ENCODE data around the gene TNFRSF14. TPM values are rescaled to one million over a fixed set of nuclear protein-coding genes. Genes with fewer than 3 reads are reported as not detected.

The TNFRSF14 gene
- total RNA-seq, 1 experiment from 2014 or later: 0.57 TPM

DNA sequence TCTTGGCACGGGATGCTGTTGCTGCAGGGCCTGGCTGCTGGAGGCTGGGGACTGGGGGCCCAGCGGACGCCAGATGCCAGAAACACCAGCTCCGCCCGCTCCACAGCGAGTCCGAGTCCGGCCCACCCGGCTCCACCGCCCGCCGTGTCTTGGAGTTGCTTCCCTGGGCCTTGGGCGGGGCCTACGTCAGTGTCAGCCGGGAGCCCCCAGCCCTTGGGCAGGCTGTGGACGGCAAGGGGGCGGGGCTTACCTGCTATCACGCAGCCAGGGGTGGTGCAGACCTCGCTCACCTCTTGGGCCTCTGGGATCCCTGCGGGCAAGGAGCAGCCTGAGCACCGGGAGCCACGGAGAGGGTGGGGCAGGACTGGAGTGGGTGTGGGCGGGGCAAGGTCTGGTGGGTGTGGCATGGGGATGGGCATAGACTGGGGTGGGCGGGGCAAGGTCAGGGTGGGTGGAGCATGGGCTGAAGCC, 54.9 kb downstream of the TNFRSF14 start:
- H2BK120ac ChIP-seq (ENCODE audit: low read depth, low read length, poor library complexity, severe bottlenecking): no peak overlapping the region
- no peak overlapping the region for H3T11ph ChIP-seq (ENCODE audit: low read length)
- no peak overlapping the region for H3K27ac Mint-ChIP-seq
- H3K27me3 Mint-ChIP-seq (ENCODE audit: low read depth): peaks cover 28% of the 10 kb centered on the region
- H3K79me2 ChIP-seq (ENCODE audit: insufficient read depth, low read length): 0 out of 2 replicates have a peak, but pooled peaks cover 1% of the 10 kb centered on the region
- no peak overlapping the region for H4K8ac ChIP-seq (replicated peaks; ENCODE audit: insufficient read length, low read depth, low read length)
- H3K23ac ChIP-seq (ENCODE audit: insufficient read length, low read depth, low read length): no peak overlapping the region
- no peak overlapping the region for H3K18ac ChIP-seq (ENCODE audit: insufficient read length, low read depth, low read length)
- H3K56ac ChIP-seq (ENCODE audit: insufficient read length, low read depth, low read length): no peak overlapping the region
- no peak overlapping the region for H2AFZ ChIP-seq (ENCODE audit: low read length)
- H3K79me1 ChIP-seq (ENCODE audit: insufficient read depth, low read depth, low read length, poor library complexity, severe bottlenecking): no peaks in the 10 kb centered on the region
- no peaks in the 10 kb centered on the region for H4K20me1 ChIP-seq (ENCODE audit: control insufficient read depth, insufficient read depth, insufficient read length)
- no CpG with 5 or more reads among the region's 24 CpGs for WGBS (ENCODE audit: extremely low coverage, insufficient read length, low lambda C conversion rate)
- no peak overlapping the region for H2BK20ac ChIP-seq (ENCODE audit: low read depth, low read length, poor library complexity, severe bottlenecking)
- TF ChIP-seq, protein P1, sequence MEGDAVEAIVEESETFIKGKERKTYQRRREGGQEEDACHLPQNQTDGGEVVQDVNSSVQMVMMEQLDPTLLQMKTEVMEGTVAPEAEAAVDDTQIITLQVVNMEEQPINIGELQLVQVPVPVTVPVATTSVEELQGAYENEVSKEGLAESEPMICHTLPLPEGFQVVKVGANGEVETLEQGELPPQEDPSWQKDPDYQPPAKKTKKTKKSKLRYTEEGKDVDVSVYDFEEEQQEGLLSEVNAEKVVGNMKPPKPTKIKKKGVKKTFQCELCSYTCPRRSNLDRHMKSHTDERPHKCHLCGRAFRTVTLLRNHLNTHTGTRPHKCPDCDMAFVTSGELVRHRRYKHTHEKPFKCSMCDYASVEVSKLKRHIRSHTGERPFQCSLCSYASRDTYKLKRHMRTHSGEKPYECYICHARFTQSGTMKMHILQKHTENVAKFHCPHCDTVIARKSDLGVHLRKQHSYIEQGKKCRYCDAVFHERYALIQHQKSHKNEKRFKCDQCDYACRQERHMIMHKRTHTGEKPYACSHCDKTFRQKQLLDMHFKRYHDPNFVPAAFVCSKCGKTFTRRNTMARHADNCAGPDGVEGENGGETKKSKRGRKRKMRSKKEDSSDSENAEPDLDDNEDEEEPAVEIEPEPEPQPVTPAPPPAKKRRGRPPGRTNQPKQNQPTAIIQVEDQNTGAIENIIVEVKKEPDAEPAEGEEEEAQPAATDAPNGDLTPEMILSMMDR (conservative IDR thresholded peaks at IDR 0.05): no peak
- no peaks in the 10 kb centered on the region for H3K23me2 ChIP-seq (ENCODE audit: insufficient read length, low read depth, low read length, poor library complexity, severe bottlenecking)
- H3K4me2 ChIP-seq (ENCODE audit: insufficient read depth, insufficient read length, low read length): peak overlapping the region; percentile 32
- H2BK5ac ChIP-seq (ENCODE audit: insufficient read length, low read length): no peak overlapping the region
- no peak overlapping the region for H3K14ac ChIP-seq (ENCODE audit: insufficient read depth, low read length)
- H4K91ac ChIP-seq (ENCODE audit: insufficient read length, low read depth, low read length): no peak overlapping the region
- no peaks in the 10 kb centered on the region for H3K4me1 ChIP-seq (ENCODE audit: insufficient read depth, low read length)
- no peaks in the 10 kb centered on the region for H3K27me3 ChIP-seq (ENCODE audit: insufficient read depth, low read length)
- no peak overlapping the region for H3K27ac ChIP-seq (ENCODE audit: insufficient read length, low read depth, low read length)
- H2AK5ac ChIP-seq (ENCODE audit: insufficient read length, low read length): no peak overlapping the region
- no peak overlapping the region for H3K4ac ChIP-seq (ENCODE audit: low read depth, low read length)
- H3K9me3 Mint-ChIP-seq: peaks cover 8 to 22% of the 10 kb centered on the region in 2 experiments
- H3K36me3 Mint-ChIP-seq (ENCODE audit: insufficient read depth in 1 of 3, low read depth in 3 of 3): no peaks in the 10 kb centered on the region
- peak overlapping the region in 1 of 2 experiments; percentile 32; a peak in 1 of 5 replicates for H3K4me3 Mint-ChIP-seq
- H2BK12ac ChIP-seq (ENCODE audit: insufficient read length, low read depth, low read length): no peak overlapping the region
- H4K5ac ChIP-seq (ENCODE audit: insufficient read length, low read depth, low read length): no peak overlapping the region
- H2BK15ac ChIP-seq (ENCODE audit: low read depth, low read length): no peak overlapping the region
- DNase-seq: peak; percentile 92
- no peaks in the 10 kb centered on the region for H3K4me1 Mint-ChIP-seq
- no peak overlapping the region for H3K9ac ChIP-seq (ENCODE audit: extremely low read depth, insufficient read length, low read length)
- peaks cover 5% of the 10 kb centered on the region for H3K9me3 ChIP-seq (ENCODE audit: control insufficient read depth, low read depth, low read length)
